Panc1 (cell line): ENCODE results near the gene CEBPA. TPM values are rescaled to one million over a fixed set of nuclear protein-coding genes. Genes with fewer than 3 reads are reported as not detected.
"Not testable (repeated sequence)": the region's sequence is repeated elsewhere in the genome, so short reads cannot be mapped to it uniquely, and the experiment has no call there.

Experiments
- ATAC-seq: fragments of 200-7000 bp; cut with Tn5 transposase; 2 replicates; pipeline ENCODE4 v1.9.1; 2020; ENCODE audit warnings: mild to moderate bottlenecking, moderate library complexity
- BruUV-seq: library from RNA; stranded (reverse); fragments of 400-500 nt; replicated peaks from 2 replicates; lab custom pipeline; 2021; lab: Mats Ljungman, UMichigan
- CTCF ChIA-PET: fragments of 300-600 bp; sonication (Branson Sonifier 250); formaldehyde crosslinking; loops from one replicate; lab custom pipeline; 2022; ENCODE audit warnings: antibody characterized with exemption; lab: Charles Lee
- POLR2A ChIA-PET: fragments of 300-600 bp; sonication (Branson Sonifier 250); formaldehyde crosslinking; loops from one replicate; lab custom pipeline; 2022; ENCODE audit warnings: antibody characterized with exemption; lab: Charles Lee
- DNase-seq: peaks from one replicate; pipeline ENCODE4 v3.0.0-alpha.2; 2010; ENCODE audit warnings: low read depth, low spot score
- H3K27ac ChIP-seq: 2 replicates; pipeline ENCODE4 v1.5.1; 2011; ENCODE audit warnings: mild to moderate bottlenecking, low read length, inconsistent platforms
- H3K27me3 ChIP-seq: fragments of 200-500 bp; sonication (Bioruptor generic); 2 replicates; pipeline ENCODE4 v1.6.0; 2014; ENCODE audit warnings: low read length, inconsistent platforms; ENCODE audit not compliant: control insufficient read depth, insufficient read depth
- H3K36me3 ChIP-seq: fragments of 200-500 bp; sonication (Bioruptor generic); 2 replicates; pipeline ENCODE4 v1.5.1; 2014; ENCODE audit warnings: inconsistent platforms, mild to moderate bottlenecking, low read length, moderate library complexity; ENCODE audit not compliant: control insufficient read depth, insufficient read depth
- H3K4me1 ChIP-seq: 2 replicates; pipeline ENCODE4 v1.5.1; 2011; ENCODE audit warnings: inconsistent platforms, mild to moderate bottlenecking, low read length, moderate library complexity; ENCODE audit not compliant: control insufficient read depth, insufficient read depth
- H3K4me3 ChIP-seq, 2 experiments: 2 replicates each; pipeline ENCODE4 v1.5.1; 2011 to 2012; ENCODE audit warnings: low read depth in 2 of 2, low read length in 2 of 2, mild to moderate bottlenecking in 2 of 2, inconsistent platforms in 1 of 2, moderate library complexity in 1 of 2
- H3K9me3 ChIP-seq: fragments of 200-500 bp; sonication (Bioruptor generic); 2 replicates; pipeline ENCODE4 v1.5.1; 2014; ENCODE audit warnings: low read depth, mild to moderate bottlenecking, inconsistent platforms, low read length, moderate library complexity; ENCODE audit not compliant: control insufficient read depth, insufficient read depth
- POLR2AphosphoS5 ChIP-seq: IDR thresholded peaks from 2 replicates; pipeline ENCODE4 v1.6.1; 2012; ENCODE audit warnings: mild to moderate bottlenecking, low read depth, low read length, moderate library complexity
- SIN3A ChIP-seq: IDR thresholded peaks from 2 replicates; pipeline ENCODE4 v1.6.1; 2012; ENCODE audit warnings: low read depth, mild to moderate bottlenecking, low read length, moderate library complexity, borderline replicate concordance; ENCODE audit not compliant: insufficient read depth
- TCF7L2 ChIP-seq: IDR thresholded peaks from 2 replicates; pipeline ENCODE4 v1.6.1; 2011; ENCODE audit warnings: mild to moderate bottlenecking, low read depth, low read length, inconsistent platforms
- in situ Hi-C: cut with HindIII; loops from 2 replicates; pipeline ENCODE4 v1.10.0; 2016; ENCODE audit warnings: low sequenced_read_pairs, low pct_unique_long_range_greater_than_20kb
- intact Hi-C: fragments of 100-400 bp; cut with micrococcal nuclease; formaldehyde crosslinking; loops from one replicate; pipeline ENCODE4 v1.10.0; 2022; ENCODE audit not compliant: unreplicated experiment
- total RNA-seq: library from RNA; stranded (reverse); gene quantifications from one replicate; pipeline ENCODE4 v1.2.1, GENCODE V29; 2021; ENCODE audit not compliant: unreplicated experiment
- TF ChIP-seq, protein P1 (sequence below), 2 experiments: IDR thresholded peaks; 2 replicates each; pipeline ENCODE4 v1.6.1; 2011 to 2012; ENCODE audit warnings: low read depth in 2 of 2, control low read depth in 1 of 2, low read length in 1 of 2, mild to moderate bottlenecking in 1 of 2, moderate library complexity in 1 of 2; ENCODE audit not compliant: insufficient read depth in 1 of 2

The CEBPA gene
- total RNA-seq, 1 experiment from 2014 or later = 1.6 TPM

DNA sequence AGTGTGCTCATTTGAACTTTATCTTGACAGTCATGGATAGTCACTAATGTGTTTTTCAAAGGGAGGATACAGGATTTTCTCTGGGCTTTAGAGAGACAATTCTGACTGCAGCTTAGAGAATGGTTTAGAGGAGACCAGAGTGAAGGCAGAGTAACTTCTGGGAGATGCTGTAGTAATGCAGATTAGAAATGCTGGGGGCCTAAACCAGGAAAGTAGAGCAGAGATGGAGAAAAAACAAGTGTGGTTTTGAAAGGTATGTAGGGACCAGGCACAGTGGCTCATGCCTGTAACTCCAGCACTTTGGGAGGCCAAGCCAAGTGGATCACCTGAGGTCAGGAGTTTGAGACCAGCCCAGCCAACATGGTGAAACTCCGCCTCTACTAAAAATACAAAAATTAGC is 18.3 kb upstream of the CEBPA start:
- Histone ChIP-seq H3K9me3 (no peaks in the 10 kb centered on the region), H3K4me3 (no peak overlapping the region), H3K36me3 (no peaks in the 10 kb centered on the region), H3K27me3 (no peaks in the 10 kb centered on the region), H3K4me1 (no peaks in the 10 kb centered on the region), H3K27ac (no peak overlapping the region)
- POLR2A ChIA-PET = no interaction called here
- intact Hi-C loops = no loop called here
- DNase-seq (no peak), ATAC-seq (no peak)
- TF ChIP-seq, protein P1, sequence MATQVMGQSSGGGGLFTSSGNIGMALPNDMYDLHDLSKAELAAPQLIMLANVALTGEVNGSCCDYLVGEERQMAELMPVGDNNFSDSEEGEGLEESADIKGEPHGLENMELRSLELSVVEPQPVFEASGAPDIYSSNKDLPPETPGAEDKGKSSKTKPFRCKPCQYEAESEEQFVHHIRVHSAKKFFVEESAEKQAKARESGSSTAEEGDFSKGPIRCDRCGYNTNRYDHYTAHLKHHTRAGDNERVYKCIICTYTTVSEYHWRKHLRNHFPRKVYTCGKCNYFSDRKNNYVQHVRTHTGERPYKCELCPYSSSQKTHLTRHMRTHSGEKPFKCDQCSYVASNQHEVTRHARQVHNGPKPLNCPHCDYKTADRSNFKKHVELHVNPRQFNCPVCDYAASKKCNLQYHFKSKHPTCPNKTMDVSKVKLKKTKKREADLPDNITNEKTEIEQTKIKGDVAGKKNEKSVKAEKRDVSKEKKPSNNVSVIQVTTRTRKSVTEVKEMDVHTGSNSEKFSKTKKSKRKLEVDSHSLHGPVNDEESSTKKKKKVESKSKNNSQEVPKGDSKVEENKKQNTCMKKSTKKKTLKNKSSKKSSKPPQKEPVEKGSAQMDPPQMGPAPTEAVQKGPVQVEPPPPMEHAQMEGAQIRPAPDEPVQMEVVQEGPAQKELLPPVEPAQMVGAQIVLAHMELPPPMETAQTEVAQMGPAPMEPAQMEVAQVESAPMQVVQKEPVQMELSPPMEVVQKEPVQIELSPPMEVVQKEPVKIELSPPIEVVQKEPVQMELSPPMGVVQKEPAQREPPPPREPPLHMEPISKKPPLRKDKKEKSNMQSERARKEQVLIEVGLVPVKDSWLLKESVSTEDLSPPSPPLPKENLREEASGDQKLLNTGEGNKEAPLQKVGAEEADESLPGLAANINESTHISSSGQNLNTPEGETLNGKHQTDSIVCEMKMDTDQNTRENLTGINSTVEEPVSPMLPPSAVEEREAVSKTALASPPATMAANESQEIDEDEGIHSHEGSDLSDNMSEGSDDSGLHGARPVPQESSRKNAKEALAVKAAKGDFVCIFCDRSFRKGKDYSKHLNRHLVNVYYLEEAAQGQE (IDR thresholded peaks at IDR 0.05; ENCODE audit: insufficient read depth in 1 of 2, low read depth in 2 of 2, low read length in 1 of 2) = no peak
- TF ChIP-seq SIN3A = no peak
- in situ Hi-C loops = no loop called here
- CTCF ChIA-PET = no interaction called here
- BruUV-seq = no TSS peak

DNA sequence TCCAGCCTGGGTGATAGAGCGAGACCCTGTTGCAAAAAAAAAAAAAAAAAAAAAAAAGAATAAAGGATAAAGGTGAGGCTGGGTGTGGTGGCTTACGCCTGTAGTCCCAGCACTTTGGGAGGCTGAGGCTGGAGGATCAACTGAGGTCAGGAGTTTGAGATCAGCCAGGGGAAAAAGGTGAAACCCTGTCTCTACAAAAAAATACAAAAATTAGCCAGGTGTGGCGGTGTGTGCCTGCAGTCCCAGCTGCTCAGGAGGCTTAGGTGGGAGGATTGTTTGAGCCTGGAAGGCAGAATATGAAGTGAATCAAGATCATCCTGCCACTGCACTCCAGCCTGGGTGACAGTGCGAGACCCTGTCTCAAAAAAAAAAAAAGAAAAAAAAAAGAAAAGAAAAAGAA is 15.7 kb upstream of the CEBPA start:
- H3K36me3 ChIP-seq, CTCF ChIA-PET, H3K9me3 ChIP-seq, H3K4me1 ChIP-seq, H3K27me3 ChIP-seq, in situ Hi-C loops, BruUV-seq, intact Hi-C loops, DNase-seq, ATAC-seq, H3K4me3 ChIP-seq, H3K27ac ChIP-seq: not testable (repeated sequence)
- POLR2A ChIA-PET = interaction anchor here (0.6 kb wide), 1 partner anchor 755 kb away, joined by 11 read pairs; no protein-coding TSS in a partner anchor

DNA sequence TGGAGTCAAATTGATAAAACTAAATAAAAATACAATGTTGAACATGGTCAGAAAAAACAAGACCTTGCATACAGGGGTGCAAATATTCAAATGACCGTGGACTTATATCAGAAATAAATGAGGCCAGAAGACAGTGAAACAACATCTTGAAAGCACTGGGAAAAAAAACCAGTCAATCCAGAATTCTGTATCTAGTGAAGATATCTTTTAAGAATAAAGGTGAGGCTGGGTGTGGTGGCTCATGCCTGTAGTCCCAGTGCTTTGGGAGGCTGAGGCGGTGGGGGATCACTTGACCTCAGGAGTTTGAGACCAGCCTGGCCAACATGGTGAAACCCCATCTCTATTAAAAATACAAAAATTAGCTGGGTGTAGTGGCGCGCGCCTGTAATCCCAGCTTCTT is 15.2 kb upstream of the CEBPA start:
- ChIA-PET CTCF (no interaction called here), POLR2A (interaction anchor here (0.6 kb wide), 1 partner anchor 755 kb away, joined by 11 read pairs; no protein-coding TSS in a partner anchor)

DNA sequence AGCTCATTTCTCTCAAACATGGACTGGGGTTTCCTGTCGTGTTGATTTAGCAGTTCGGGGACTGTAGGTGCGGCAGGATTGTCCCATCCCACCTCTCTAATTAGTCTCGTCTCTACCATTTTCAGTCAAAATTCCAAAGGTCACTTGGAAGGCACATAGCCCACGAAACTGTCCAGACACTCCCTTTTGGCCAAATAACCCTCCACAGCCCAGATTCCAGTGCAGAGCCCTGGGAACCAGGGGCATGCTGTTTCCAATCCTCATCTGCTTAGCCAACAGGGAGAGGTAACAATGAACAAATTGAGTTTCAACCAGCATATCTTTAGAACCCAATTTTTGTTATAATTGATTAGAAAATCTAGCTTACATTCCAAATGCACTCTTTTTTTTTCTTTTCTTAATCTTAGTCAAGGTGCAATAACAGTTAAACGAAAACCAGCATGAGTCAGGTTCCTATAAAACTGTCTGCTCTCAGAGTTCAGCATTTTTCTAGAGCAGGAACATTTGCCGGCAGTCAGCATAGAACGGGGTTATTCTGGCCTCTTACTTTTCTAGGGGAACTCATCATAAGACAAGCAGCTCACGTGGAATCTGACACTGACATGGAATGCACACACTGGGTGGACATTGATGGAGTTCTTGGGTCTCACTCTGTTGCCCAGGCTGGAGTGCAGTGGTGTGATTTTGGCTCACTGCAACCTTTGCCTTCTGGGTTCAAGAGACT is 14.4 kb upstream of the CEBPA start:
- Histone ChIP-seq H3K27me3 (no peaks in the 10 kb centered on the region), H3K27ac (no peak overlapping the region), H3K9me3 (no peaks in the 10 kb centered on the region), H3K36me3 (no peaks in the 10 kb centered on the region), H3K4me3 (no peak overlapping the region), H3K4me1 (no peaks in the 10 kb centered on the region)
- POLR2A ChIA-PET = no interaction called here
- intact Hi-C loops (no loop called here), in situ Hi-C loops (no loop called here)
- TF ChIP-seq TCF7L2 = no peak
- TF ChIP-seq POLR2AphosphoS5 = no peak
- no TSS peak for BruUV-seq
- DNase-seq = no peak
- 0 out of 2 replicates have a peak, but pooled peaks have one; percentile 48 for ATAC-seq
- CTCF ChIA-PET = no interaction called here

More for the DNA sequence above, 15.2 kb upstream of the CEBPA start:
- intact Hi-C loops = no loop called here
- H3K36me3 ChIP-seq = no peaks in the 10 kb centered on the region
- no peaks in the 10 kb centered on the region for H3K27me3 ChIP-seq
- H3K4me3 ChIP-seq = no peak overlapping the region
- H3K9me3 ChIP-seq = no peaks in the 10 kb centered on the region
- H3K27ac ChIP-seq = no peak overlapping the region
- ATAC-seq (no peak), DNase-seq (no peak)
- no peak for TF ChIP-seq SIN3A
- no TSS peak for BruUV-seq
- in situ Hi-C loops = no loop called here
- H3K4me1 ChIP-seq = no peaks in the 10 kb centered on the region

DNA sequence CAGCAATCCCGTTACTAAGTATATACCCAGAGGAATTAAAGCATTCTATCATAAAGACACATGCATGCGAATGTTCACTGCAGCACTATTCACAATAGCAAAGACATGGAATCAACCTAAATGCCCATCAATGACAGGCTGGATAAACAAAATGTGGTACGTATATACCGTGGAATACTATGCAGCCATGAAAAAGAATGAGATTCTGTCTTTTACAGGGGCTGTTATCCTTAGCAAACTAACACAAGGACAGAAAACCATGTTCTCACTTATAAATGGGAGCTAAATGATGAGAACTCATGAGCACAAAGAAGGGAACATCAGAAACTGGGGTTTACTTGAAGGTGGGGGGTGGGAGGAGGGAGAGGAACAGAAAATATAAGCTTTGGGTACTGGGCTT is 10.5 kb upstream of the CEBPA start:
- H3K4me3 ChIP-seq, CTCF ChIA-PET, ATAC-seq, H3K36me3 ChIP-seq, intact Hi-C loops, H3K27me3 ChIP-seq, in situ Hi-C loops, H3K4me1 ChIP-seq, DNase-seq, H3K27ac ChIP-seq, H3K9me3 ChIP-seq, POLR2A ChIA-PET, BruUV-seq: not testable (repeated sequence)
